ENCODE results near the gene HBE1. TPM values are rescaled to one million over a fixed set of nuclear protein-coding genes. Genes with fewer than 3 reads are reported as not detected.
A peak's percentile ranks its signal among the peaks of the same experiment; 100 is the strongest.

Gene HBE1
- total and polyA plus RNA-seq, 2 of the 4 experiments (the other 2 are of a cell fraction): 3.2 to 12.7 TPM

GRCh38 chr11:5228124-5228523, 41.6 kb downstream of the HBE1 start:
- ChIA-PET POLR2A (ENCODE audit: unreplicated experiment) (no interaction called here), CTCF (no interaction called here)

More at GRCh38 chr11:5228124-5228523, 41.6 kb downstream of the HBE1 start:
- H3K4me3 ChIP-seq (ENCODE audit: insufficient read depth, low read depth, low read length): no peak overlapping the region
- H4K20me1 ChIP-seq (ENCODE audit: insufficient read depth, low read length): no peaks in the 10 kb centered on the region
- intact Hi-C loops (cut with micrococcal nuclease): no loop called here
- no peak for ATAC-seq (ENCODE audit: low read depth)
- no peak overlapping the region for H4K91ac ChIP-seq (ENCODE audit: insufficient read depth, low read depth, low read length)
- H4K8ac ChIP-seq (ENCODE audit: low read depth in 2 of 2, low read length in 2 of 2): no peak overlapping the region
- no peak overlapping the region for H2AK5ac ChIP-seq (ENCODE audit: low read depth, low read length)
- no peaks in the 10 kb centered on the region for H3K79me1 ChIP-seq (ENCODE audit: low read depth in 1 of 2, low read length in 2 of 2)
- in situ Hi-C loops (cut with MboI; ENCODE audit: low sequenced_read_pairs): no loop called here
- no TSS peak for BruUV-seq (replicated peaks)
- H2AFZ ChIP-seq (replicated peaks; ENCODE audit: low read length, poor library complexity): no peak overlapping the region
- no peaks in the 10 kb centered on the region for H3K36me3 ChIP-seq (ENCODE audit: control insufficient read depth, insufficient read depth, low read length)
- H3K18ac ChIP-seq (ENCODE audit: low read depth, low read length): peak overlapping the region; percentile 61; the same call in 1 of the 2 replicates
- H3K4ac ChIP-seq (ENCODE audit: low read depth, low read length): no peak overlapping the region
- no peak overlapping the region for H2BK15ac ChIP-seq (ENCODE audit: low read depth, low read length)
- 0 out of 2 replicates have a peak overlapping the region, but pooled peaks have one; percentile 29 for H4K5ac ChIP-seq (ENCODE audit: low read depth, low read length)
- H3K9me1 ChIP-seq (ENCODE audit: insufficient read depth, low read length): no peaks in the 10 kb centered on the region
- no peak overlapping the region for H3K27ac ChIP-seq (ENCODE audit: insufficient read depth, low read length)
- no peak overlapping the region for H2BK120ac ChIP-seq (ENCODE audit: low read depth, low read length)
- no peaks in the 10 kb centered on the region for H3K4me1 ChIP-seq (ENCODE audit: control insufficient read depth, insufficient read depth, low read length)
- no peak overlapping the region for H2AK9ac ChIP-seq (replicated peaks; ENCODE audit: low read depth, low read length, poor library complexity)
- H3K56ac ChIP-seq (ENCODE audit: extremely low read depth, insufficient read depth, low read length): no peak overlapping the region
- DNase-seq: no peak
- no peaks in the 10 kb centered on the region for H3K9me3 ChIP-seq (ENCODE audit: control insufficient read depth, insufficient read depth, low read length)
- no peak overlapping the region for H2BK5ac ChIP-seq (ENCODE audit: low read depth, low read length, poor library complexity, severe bottlenecking)
- H3K4me2 ChIP-seq (ENCODE audit: low read depth, low read length): no peak overlapping the region
- TF ChIP-seq MAFK (IDR thresholded peaks at IDR 0.05; ENCODE audit: low read depth, low read length) (no peak), NFE2L2 (IDR thresholded peaks at IDR 0.05; ENCODE audit: low read depth, low read length) (no peak)
- no peak overlapping the region for H3K9ac ChIP-seq (ENCODE audit: low read depth, low read length)
- H3K27me3 ChIP-seq (ENCODE audit: control insufficient read depth, insufficient read depth, low read length): no peaks in the 10 kb centered on the region
- no peak overlapping the region for H3K23ac ChIP-seq (ENCODE audit: low read depth, low read length)
- WGBS, 2 experiments (ENCODE audit: extremely low coverage in 2 of 2, insufficient read length in 1 of 2): no CpG with 5 or more reads among the region's 5 CpGs
- no peak overlapping the region for H3K14ac ChIP-seq (replicated peaks; ENCODE audit: low read depth, low read length)
- H2BK20ac ChIP-seq (ENCODE audit: low read depth, low read length): no peak overlapping the region
- dilution Hi-C loops (cut with HindIII; ENCODE audit: low sequenced_read_pairs, unreplicated experiment): no loop called here
